Measurements from ENCODE around the gene ZNF665.
"Not testable (repeated sequence)": the region's sequence is repeated elsewhere in the genome, so short reads cannot be mapped to it uniquely, and the experiment has no call there.

The ZNF665 gene

DNA sequence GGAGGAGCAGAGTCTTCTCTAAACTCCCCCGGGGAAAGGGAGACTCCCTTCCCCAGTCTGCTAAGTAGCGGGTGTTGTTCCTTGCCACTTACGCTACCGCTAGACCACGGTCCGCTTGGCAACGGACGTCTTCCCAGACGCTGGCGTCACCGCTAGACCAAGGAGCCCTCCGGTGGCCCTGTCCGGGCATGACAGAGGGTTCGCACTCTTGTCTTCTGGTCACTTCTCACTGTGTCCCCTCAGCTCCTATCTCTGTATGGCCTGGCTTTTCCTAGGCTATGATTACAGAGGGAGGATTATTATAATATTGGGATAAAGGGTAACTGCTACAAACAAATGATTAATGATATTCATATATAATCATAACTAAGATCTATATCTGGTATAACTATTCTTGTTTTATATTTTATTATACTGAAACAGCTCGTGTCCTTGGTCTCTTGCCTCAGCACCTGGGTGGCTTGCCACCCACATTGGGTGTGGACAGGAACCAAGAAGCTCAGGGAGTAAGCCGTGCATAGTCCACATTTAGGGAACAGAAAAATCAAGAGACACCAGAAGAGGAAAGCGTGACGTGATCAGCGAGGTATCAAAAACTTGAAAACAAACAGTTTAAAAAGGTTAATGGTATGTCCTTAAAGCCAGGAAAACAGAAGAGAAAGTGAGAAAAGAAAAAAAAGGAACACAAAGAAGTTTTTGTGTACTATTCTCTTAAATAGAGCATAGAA, 7.8 kb downstream of the ZNF665 start:
- not testable (repeated sequence) for H3K9ac ChIP-seq (ENCODE audit: low read length); H3K27me3 ChIP-seq (ENCODE audit: control insufficient read depth, insufficient read depth, low read length); H3K27ac ChIP-seq (ENCODE audit: low read depth, low read length); H3K36me3 ChIP-seq (ENCODE audit: control insufficient read depth, insufficient read depth, low read length); H3K4me1 ChIP-seq (ENCODE audit: control insufficient read depth, insufficient read depth, low read length); H3K4me3 ChIP-seq (ENCODE audit: low read length)

DNA sequence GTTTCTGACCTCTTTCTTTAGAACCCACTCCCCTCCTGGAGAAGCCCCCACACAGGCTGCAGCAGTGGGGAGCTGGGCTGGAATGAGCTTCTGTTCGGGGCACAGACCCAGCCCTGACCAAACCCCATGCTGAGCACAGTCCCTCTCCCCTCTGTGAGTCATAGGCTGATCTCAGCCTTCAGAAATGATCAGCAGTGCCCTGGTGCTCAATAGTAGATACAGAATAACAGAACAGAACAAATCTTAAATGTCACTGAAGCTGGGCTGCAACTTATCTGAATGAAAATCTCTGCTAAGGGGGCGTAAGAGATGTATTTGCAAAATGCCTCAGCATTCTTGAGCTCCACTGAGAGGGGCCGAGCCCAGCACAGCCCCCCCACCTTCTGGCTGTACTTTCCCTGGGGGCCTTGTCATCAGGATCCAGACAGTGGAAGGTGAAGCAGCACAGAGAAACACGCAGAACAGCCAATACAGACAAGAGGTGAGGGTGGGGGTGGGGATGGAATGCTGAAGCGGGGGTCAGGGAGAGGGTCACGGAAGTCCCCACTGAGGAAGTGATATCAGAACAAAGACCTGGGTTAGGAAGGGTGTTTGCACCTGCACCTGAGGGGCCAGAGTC, 9.9 kb downstream of the ZNF665 start:
- no peak overlapping the region for H3K4me3 ChIP-seq (ENCODE audit: low read length)
- no peak overlapping the region for H3K27ac ChIP-seq (ENCODE audit: low read depth, low read length)
- H3K4me1 ChIP-seq (ENCODE audit: control insufficient read depth, insufficient read depth, low read length) = no peaks in the 10 kb centered on the region
- no peak overlapping the region for H3K9ac ChIP-seq (ENCODE audit: low read length)
- H3K27me3 ChIP-seq (ENCODE audit: control insufficient read depth, insufficient read depth, low read length) = no peaks in the 10 kb centered on the region
- H3K36me3 ChIP-seq (ENCODE audit: control insufficient read depth, insufficient read depth, low read length) = peaks cover 5% of the 10 kb centered on the region

DNA sequence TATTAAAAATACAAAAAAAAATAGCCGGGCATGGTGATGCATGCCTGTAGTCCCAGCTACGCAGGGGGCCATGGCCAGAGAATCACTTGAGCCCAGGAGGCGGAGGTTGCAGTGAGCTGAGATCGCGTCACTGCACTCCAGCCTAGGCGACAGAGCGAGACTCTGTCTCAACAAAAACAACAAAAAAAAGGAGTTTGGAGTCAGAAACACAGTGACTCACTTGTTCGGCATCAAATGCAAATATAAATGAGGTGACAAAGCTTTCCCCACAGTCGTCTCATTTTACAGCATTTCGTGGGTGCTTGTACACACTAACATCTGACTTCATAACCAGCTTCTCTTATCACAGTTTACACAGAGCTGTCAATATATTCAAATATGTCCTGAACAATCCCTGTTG, 11.0 kb downstream of the ZNF665 start:
- Histone ChIP-seq H3K27me3 (ENCODE audit: control insufficient read depth, insufficient read depth, low read length) (no peaks in the 10 kb centered on the region), H3K4me1 (ENCODE audit: control insufficient read depth, insufficient read depth, low read length) (no peaks in the 10 kb centered on the region), H3K9ac (ENCODE audit: low read length) (no peak overlapping the region), H3K4me3 (ENCODE audit: low read length) (no peak overlapping the region), H3K27ac (ENCODE audit: low read depth, low read length) (no peak overlapping the region), H3K36me3 (ENCODE audit: control insufficient read depth, insufficient read depth, low read length) (peaks cover 5% of the 10 kb centered on the region)

DNA sequence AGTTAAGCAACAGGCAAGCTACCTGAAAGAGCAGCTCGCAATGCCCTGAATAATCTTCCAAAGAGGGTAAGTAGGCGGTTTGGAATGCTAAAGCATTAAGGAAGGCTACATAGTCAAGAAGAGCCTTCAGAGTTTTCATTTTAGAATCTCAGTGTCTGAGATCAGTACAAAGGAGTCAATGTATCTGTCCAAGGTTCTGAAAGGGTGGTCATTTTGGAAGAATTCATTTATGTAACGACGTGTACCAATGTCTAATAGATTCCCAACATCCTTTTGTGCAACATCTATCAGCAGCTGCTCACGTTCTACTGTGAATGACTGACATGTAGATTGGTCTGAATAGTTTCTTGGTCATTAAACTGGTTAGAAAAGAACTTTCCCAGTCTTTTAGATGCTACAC, 15.2 kb downstream of the ZNF665 start:
- Histone ChIP-seq H3K36me3 (ENCODE audit: control insufficient read depth, insufficient read depth, low read length) (peaks cover 5% of the 10 kb centered on the region), H3K4me3 (ENCODE audit: low read length) (no peak overlapping the region), H3K9ac (ENCODE audit: low read length) (no peak overlapping the region), H3K4me1 (ENCODE audit: control insufficient read depth, insufficient read depth, low read length) (no peaks in the 10 kb centered on the region), H3K27ac (ENCODE audit: low read depth, low read length) (no peak overlapping the region), H3K27me3 (ENCODE audit: control insufficient read depth, insufficient read depth, low read length) (no peaks in the 10 kb centered on the region)

DNA sequence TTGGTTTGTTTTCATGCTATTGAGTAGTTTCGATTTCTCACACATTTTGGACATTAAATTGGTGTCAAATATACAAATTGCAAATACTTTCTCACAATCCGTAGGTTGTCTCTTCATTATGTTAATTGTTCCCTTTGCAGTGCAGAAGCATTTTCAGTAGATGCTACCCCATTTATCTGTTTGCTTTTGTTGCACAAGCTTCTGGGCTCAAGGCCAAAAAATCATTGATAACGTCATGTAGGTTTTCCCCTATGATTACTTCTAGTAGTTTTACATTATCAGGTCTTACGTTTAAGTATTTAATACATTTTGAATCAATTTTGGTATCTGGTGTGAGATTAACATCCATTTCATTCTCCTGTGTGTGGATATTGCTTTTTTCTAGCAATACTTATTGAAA, 20.3 kb downstream of the ZNF665 start:
- Histone ChIP-seq H3K9ac (ENCODE audit: low read length) (no peak overlapping the region), H3K36me3 (ENCODE audit: control insufficient read depth, insufficient read depth, low read length) (no peaks in the 10 kb centered on the region), H3K4me3 (ENCODE audit: low read length) (no peak overlapping the region), H3K27ac (ENCODE audit: low read depth, low read length) (no peak overlapping the region), H3K4me1 (ENCODE audit: control insufficient read depth, insufficient read depth, low read length) (no peaks in the 10 kb centered on the region), H3K27me3 (ENCODE audit: control insufficient read depth, insufficient read depth, low read length) (no peaks in the 10 kb centered on the region)

DNA sequence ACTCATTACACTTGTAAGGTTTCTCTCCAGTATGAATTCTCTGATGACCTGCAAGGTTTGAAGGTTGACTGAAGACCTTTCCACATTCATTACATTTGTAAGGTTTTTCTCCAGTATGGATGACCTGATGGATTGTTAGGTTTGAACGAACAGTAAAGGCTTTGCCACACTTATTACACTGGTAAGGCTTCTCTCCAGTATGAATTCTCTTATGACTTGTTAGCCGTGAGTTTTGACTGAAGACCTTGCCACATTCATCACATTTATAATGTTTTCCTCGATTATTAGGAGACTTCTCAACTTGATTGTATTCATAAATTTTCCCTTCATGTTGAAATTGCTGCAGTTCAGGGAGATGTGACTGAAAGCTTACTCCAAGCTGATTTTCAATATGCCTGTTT, 27.5 kb downstream of the ZNF665 start:
- Histone ChIP-seq H3K4me1 (ENCODE audit: control insufficient read depth, insufficient read depth, low read length) (no peaks in the 10 kb centered on the region), H3K9ac (ENCODE audit: low read length) (no peak overlapping the region), H3K36me3 (ENCODE audit: control insufficient read depth, insufficient read depth, low read length) (no peaks in the 10 kb centered on the region), H3K27ac (ENCODE audit: low read depth, low read length) (no peak overlapping the region), H3K4me3 (ENCODE audit: low read length) (no peak overlapping the region), H3K27me3 (ENCODE audit: control insufficient read depth, insufficient read depth, low read length) (no peaks in the 10 kb centered on the region)

DNA sequence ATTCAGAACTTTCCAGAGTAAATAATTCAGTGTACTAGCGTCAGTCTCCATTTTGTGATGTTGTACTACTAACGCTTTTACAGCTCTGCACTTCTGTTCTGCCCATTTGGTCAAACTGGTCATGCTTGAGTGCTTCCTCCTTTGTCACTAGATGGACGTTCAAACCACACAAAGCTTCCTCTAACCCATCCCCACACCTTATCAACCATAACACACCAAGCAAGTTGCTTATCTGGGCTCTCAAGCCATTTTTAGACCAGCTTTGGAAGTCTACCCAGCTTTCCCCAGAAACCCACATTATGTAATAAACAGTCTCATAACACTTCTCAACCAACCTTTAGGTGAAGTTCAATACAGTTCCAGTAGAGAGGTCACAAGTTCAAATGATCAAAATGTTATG, 32.0 kb downstream of the ZNF665 start:
- H3K9ac ChIP-seq (ENCODE audit: low read length) = no peak overlapping the region
- H3K27ac ChIP-seq (ENCODE audit: low read depth, low read length) = no peak overlapping the region
- H3K36me3 ChIP-seq (ENCODE audit: control insufficient read depth, insufficient read depth, low read length) = no peaks in the 10 kb centered on the region
- H3K4me3 ChIP-seq (ENCODE audit: low read length) = no peak overlapping the region
- H3K4me1 ChIP-seq (ENCODE audit: control insufficient read depth, insufficient read depth, low read length) = no peaks in the 10 kb centered on the region
- H3K27me3 ChIP-seq (ENCODE audit: control insufficient read depth, insufficient read depth, low read length) = no peaks in the 10 kb centered on the region

DNA sequence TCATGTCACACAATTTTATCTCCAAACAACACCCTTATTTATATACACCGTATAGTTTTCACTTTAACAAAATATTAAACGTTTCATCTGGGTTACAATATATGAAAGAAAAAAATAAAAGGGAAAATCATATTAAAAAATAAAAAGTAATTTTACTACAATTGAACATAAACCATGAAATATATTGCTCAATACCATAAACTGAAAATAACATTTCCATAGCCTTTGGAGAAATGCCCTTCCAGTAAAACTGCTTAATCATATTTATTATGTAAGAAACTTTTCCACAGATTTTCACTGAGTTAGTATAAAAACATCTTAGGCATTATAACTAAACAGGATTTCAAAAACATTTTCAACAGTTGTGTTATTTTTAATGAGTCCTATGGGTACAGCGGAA, 32.8 kb downstream of the ZNF665 start:
- Histone ChIP-seq H3K4me3 (ENCODE audit: low read length) (no peak overlapping the region), H3K4me1 (ENCODE audit: control insufficient read depth, insufficient read depth, low read length) (no peaks in the 10 kb centered on the region), H3K9ac (ENCODE audit: low read length) (no peak overlapping the region), H3K27ac (ENCODE audit: low read depth, low read length) (no peak overlapping the region), H3K36me3 (ENCODE audit: control insufficient read depth, insufficient read depth, low read length) (no peaks in the 10 kb centered on the region), H3K27me3 (ENCODE audit: control insufficient read depth, insufficient read depth, low read length) (no peaks in the 10 kb centered on the region)

DNA sequence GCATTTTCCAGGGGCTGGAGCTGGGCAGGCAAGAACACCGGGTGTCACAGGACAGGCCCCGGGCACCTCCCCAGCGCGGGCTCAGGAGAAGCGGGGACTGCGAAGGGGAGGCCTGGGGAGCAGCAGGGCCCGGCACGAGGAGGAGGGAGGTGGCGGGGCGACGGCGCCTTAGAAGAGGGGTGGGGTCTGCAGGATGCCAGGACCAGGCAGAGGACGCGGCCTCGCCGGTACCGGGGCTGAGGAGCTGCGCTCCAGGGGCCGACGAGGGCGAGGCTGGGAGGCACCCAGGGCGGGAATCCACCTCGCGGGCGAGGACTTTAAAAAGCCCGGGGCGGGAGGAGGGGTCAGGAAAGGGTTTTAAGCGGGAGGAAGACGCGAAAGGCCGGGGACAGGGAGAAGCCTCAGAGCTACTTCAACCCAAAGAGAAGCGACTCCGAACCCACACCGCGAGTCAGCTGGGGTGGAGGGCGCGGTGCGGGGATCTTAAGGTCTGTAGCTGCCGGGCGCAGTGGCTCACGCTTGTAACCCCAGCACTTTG, 35.0 kb downstream of the ZNF665 start:
- H3K27ac ChIP-seq (ENCODE audit: low read depth, low read length) = peak overlapping the region; percentile 6
- no peak overlapping the region for H3K9ac ChIP-seq (ENCODE audit: low read length)
- no peaks in the 10 kb centered on the region for H3K27me3 ChIP-seq (ENCODE audit: control insufficient read depth, insufficient read depth, low read length)
- H3K36me3 ChIP-seq (ENCODE audit: control insufficient read depth, insufficient read depth, low read length) = no peaks in the 10 kb centered on the region
- no peaks in the 10 kb centered on the region for H3K4me1 ChIP-seq (ENCODE audit: control insufficient read depth, insufficient read depth, low read length)
- H3K4me3 ChIP-seq (ENCODE audit: low read length) = peak overlapping the region; percentile 77

DNA sequence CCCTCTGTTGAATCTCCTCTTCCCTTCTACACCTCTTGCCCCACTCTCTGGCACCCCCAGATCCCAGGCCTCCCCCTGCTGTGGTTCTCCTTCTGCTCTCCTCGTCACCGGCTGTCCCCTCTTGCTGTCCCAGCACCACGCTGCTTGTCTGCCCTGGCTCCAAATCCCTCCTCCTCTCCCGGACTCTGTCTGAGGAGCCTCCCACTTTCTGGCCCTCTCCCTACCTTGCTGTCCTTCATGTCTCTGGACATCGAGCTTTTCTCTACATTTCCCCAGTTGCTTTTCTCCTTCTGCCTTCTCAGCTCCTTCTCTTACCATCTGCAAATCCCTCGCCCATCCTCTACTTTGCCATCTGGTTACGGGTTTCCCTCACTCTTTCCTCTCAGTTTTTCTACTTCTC, 35.5 kb downstream of the ZNF665 start:
- Histone ChIP-seq H3K27ac (ENCODE audit: low read depth, low read length) (no peak overlapping the region), H3K4me1 (ENCODE audit: control insufficient read depth, insufficient read depth, low read length) (no peaks in the 10 kb centered on the region), H3K27me3 (ENCODE audit: control insufficient read depth, insufficient read depth, low read length) (no peaks in the 10 kb centered on the region), H3K9ac (ENCODE audit: low read length) (no peak overlapping the region), H3K36me3 (ENCODE audit: control insufficient read depth, insufficient read depth, low read length) (no peaks in the 10 kb centered on the region), H3K4me3 (ENCODE audit: low read length) (peak overlapping the region; percentile 77)

DNA sequence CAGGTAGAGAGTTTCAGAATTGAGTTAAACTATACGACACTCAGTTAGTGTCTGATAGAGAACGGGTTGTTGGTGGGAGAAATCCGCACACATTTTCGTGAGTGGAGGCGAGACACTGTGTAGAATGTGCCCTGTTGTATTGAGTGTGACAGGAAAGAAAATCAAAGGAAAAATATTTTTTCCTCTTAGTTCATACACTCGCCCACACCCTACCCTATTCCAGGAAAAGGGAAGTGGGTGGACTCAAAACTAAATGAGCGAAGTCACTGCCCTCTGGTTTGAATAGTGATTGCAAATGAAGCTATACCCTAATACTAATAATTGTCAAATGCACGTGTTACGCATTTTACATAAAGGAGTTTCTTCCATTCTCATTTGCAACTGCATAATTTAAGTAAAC, 36.3 kb downstream of the ZNF665 start:
- no peak overlapping the region for H3K9ac ChIP-seq (ENCODE audit: low read length)
- H3K4me3 ChIP-seq (ENCODE audit: low read length) = no peak overlapping the region
- H3K4me1 ChIP-seq (ENCODE audit: control insufficient read depth, insufficient read depth, low read length) = no peaks in the 10 kb centered on the region
- no peaks in the 10 kb centered on the region for H3K27me3 ChIP-seq (ENCODE audit: control insufficient read depth, insufficient read depth, low read length)
- H3K27ac ChIP-seq (ENCODE audit: low read depth, low read length) = no peak overlapping the region
- no peaks in the 10 kb centered on the region for H3K36me3 ChIP-seq (ENCODE audit: control insufficient read depth, insufficient read depth, low read length)

DNA sequence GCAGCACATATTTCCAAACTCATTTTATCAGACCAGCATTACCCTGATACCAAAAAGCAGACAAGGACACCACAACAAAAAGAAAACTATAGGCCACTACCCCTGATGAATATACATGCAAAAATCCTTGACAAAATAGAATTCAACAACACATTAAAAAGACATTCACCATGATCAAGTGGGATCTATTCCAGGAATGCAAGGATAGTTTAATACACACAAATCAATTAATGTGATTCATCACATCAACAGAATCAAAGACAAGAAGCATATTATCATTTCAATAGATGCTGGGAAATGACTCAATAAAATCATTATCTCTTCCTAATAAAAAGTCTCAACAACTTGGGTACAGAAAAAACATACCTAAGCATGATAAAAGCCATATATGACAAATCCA, 45.5 kb downstream of the ZNF665 start:
- no peaks in the 10 kb centered on the region for H3K4me1 ChIP-seq (ENCODE audit: control insufficient read depth, insufficient read depth, low read length)
- H3K9ac ChIP-seq (ENCODE audit: low read length) = no peak overlapping the region
- no peaks in the 10 kb centered on the region for H3K27me3 ChIP-seq (ENCODE audit: control insufficient read depth, insufficient read depth, low read length)
- no peak overlapping the region for H3K27ac ChIP-seq (ENCODE audit: low read depth, low read length)
- peaks cover 14% of the 10 kb centered on the region for H3K36me3 ChIP-seq (ENCODE audit: control insufficient read depth, insufficient read depth, low read length)
- no peak overlapping the region for H3K4me3 ChIP-seq (ENCODE audit: low read length)

DNA sequence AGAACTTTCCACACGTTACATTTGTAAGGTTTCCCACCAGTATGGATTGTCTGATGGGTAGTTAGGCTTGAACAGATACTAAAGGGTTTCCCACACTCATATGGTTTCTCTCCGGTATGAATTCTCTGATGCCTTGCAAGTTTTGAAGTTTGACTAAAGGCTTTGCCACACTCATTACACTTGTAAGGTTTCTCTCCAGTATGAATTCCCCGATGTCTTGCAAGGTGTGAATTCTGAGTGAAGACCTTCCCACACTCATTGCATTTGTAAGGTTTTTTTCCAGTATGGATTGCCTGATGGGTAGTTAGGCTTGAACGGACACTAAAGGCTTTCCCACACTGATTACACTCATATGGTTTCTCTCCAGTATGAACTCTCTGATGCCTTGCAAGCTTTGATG, 52.8 kb downstream of the ZNF665 start:
- no peaks in the 10 kb centered on the region for H3K27me3 ChIP-seq (ENCODE audit: control insufficient read depth, insufficient read depth, low read length)
- H3K27ac ChIP-seq (ENCODE audit: low read depth, low read length) = no peak overlapping the region
- H3K4me1 ChIP-seq (ENCODE audit: control insufficient read depth, insufficient read depth, low read length) = no peaks in the 10 kb centered on the region
- H3K4me3 ChIP-seq (ENCODE audit: low read length) = no peak overlapping the region
- H3K9ac ChIP-seq (ENCODE audit: low read length) = no peak overlapping the region
- peaks cover 17% of the 10 kb centered on the region for H3K36me3 ChIP-seq (ENCODE audit: control insufficient read depth, insufficient read depth, low read length)

All from rectal smooth muscle tissue (tissue), 1 donor.